MM.1S (cell line): ENCODE measurements around the gene SPAST.
"Not testable (repeated sequence)": the region's sequence is repeated elsewhere in the genome, so short reads cannot be mapped to it uniquely, and the experiment has no call there.

Experiments
- DNase-seq: peaks from one replicate; pipeline ENCODE4 v3.0.0-alpha.2; 2015
- H2AFZ ChIP-seq: fragments of 300-600 bp; sonication (generic); 2 replicates; pipeline ENCODE4 v1.6.0; 2016; ENCODE audit warnings: antibody characterized with exemption, low read length
- H3F3A ChIP-seq: fragments of 300-600 bp; sonication (generic); 2 replicates; pipeline ENCODE4 v1.6.1; 2016; ENCODE audit warnings: mild to moderate bottlenecking, antibody characterized with exemption, low read length, moderate library complexity, mixed read lengths; ENCODE audit not compliant: insufficient read depth
- H3K27ac ChIP-seq: fragments of 300-600 bp; sonication (generic); 2 replicates; pipeline ENCODE4 v1.5.1; 2016; ENCODE audit warnings: mild to moderate bottlenecking, low read length
- H3K27me3 ChIP-seq: fragments of 300-600 bp; sonication (generic); replicated peaks from 2 replicates; pipeline ENCODE4 v1.6.0; 2016; ENCODE audit warnings: low read length; ENCODE audit not compliant: insufficient read depth
- H3K36me3 ChIP-seq: fragments of 300-600 bp; sonication (generic); replicated peaks from 2 replicates; pipeline ENCODE4 v1.6.1; 2016; ENCODE audit warnings: mild to moderate bottlenecking, low read length, mixed read lengths; ENCODE audit not compliant: insufficient read depth
- H3K4me1 ChIP-seq: fragments of 300-600 bp; sonication (generic); 2 replicates; pipeline ENCODE4 v1.6.1; 2016; ENCODE audit warnings: low read length, mixed read lengths
- H3K4me2 ChIP-seq: fragments of 300-600 bp; sonication (generic); 2 replicates; pipeline ENCODE4 v1.6.0; 2016; ENCODE audit warnings: low read depth, low read length
- H3K4me3 ChIP-seq: fragments of 300-600 bp; sonication (generic); 2 replicates; pipeline ENCODE4 v1.5.1; 2016; ENCODE audit warnings: low read length, mixed read lengths
- H3K79me2 ChIP-seq: fragments of 300-600 bp; sonication (generic); 2 replicates; pipeline ENCODE4 v1.6.1; 2016; ENCODE audit warnings: mixed run types, low read length, mixed read lengths
- H3K9ac ChIP-seq: fragments of 300-600 bp; sonication (generic); 2 replicates; pipeline ENCODE4 v1.6.1; 2016; ENCODE audit warnings: low read length, mixed read lengths
- H3K9me2 ChIP-seq: fragments of 300-600 bp; sonication (generic); replicated peaks from 2 replicates; pipeline ENCODE4 v1.6.1; 2016; ENCODE audit warnings: mild to moderate bottlenecking, low read length, mixed read lengths; ENCODE audit not compliant: insufficient read depth
- H3K9me3 ChIP-seq: fragments of 300-600 bp; sonication (generic); replicated peaks from 2 replicates; pipeline ENCODE4 v1.6.1; 2016; ENCODE audit warnings: mild to moderate bottlenecking, low read length, mixed read lengths; ENCODE audit not compliant: insufficient read depth
- H4K20me1 ChIP-seq: fragments of 300-600 bp; sonication (generic); 2 replicates; pipeline ENCODE4 v1.6.1; 2016; ENCODE audit warnings: mild to moderate bottlenecking, low read length, moderate library complexity, mixed read lengths; ENCODE audit not compliant: insufficient read depth
- CTCF ChIP-seq: fragments of 300-600 bp; sonication (generic); IDR thresholded peaks from 2 replicates; pipeline ENCODE4 v1.5.1; 2016; ENCODE audit warnings: antibody characterized with exemption, low read length, mixed read lengths
- EZH2 ChIP-seq: fragments of 300-600 bp; sonication (generic); optimal IDR thresholded peaks from 2 replicates; pipeline ENCODE3; 2017; ENCODE audit warnings: low read depth, mild to moderate bottlenecking, antibody characterized with exemption, low read length, mixed read lengths
- EZH2phosphoT487 ChIP-seq: fragments of 300-600 bp; sonication (generic); IDR thresholded peaks from 2 replicates; pipeline ENCODE4 v1.6.1; 2018; ENCODE audit warnings: antibody characterized with exemption, low read length

Gene SPAST, protein sequence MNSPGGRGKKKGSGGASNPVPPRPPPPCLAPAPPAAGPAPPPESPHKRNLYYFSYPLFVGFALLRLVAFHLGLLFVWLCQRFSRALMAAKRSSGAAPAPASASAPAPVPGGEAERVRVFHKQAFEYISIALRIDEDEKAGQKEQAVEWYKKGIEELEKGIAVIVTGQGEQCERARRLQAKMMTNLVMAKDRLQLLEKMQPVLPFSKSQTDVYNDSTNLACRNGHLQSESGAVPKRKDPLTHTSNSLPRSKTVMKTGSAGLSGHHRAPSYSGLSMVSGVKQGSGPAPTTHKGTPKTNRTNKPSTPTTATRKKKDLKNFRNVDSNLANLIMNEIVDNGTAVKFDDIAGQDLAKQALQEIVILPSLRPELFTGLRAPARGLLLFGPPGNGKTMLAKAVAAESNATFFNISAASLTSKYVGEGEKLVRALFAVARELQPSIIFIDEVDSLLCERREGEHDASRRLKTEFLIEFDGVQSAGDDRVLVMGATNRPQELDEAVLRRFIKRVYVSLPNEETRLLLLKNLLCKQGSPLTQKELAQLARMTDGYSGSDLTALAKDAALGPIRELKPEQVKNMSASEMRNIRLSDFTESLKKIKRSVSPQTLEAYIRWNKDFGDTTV

GRCh38 chr2:32063310-32064020, at the start of gene SPAST:
SPAST (plus strand) TSS chr2:32063556; CDS start chr2:32063832, 276 bp downstream.
- Histone ChIP-seq H3K27ac (peak within 1 kb of the TSS; percentile 70), H3K9me3 (no peaks in the 10 kb centered on the region), H3K9me2 (no peaks in the 10 kb centered on the region), H3K4me1 (peaks cover 7% of the 10 kb centered on the region; the same call in 1 of the 2 replicates), H3K27me3 (no peaks in the 10 kb centered on the region), H3K36me3 (no peaks in the 10 kb centered on the region), H3K79me2 (peaks cover 19% of the 10 kb centered on the region), H3K9ac (peak within 1 kb of the TSS; percentile 80), H2AFZ (peak within 1 kb of the TSS; percentile 100), H4K20me1 (no peaks in the 10 kb centered on the region), H3K4me3 (peak within 1 kb of the TSS; percentile 99), H3K4me2 (peak within 1 kb of the TSS; percentile 90), H3F3A (peaks cover 17% of the 10 kb centered on the region)
- DNase-seq: peak; percentile 97
- peak; percentile 28 for TF ChIP-seq CTCF
- no peak for TF ChIP-seq EZH2
- no peak for TF ChIP-seq EZH2phosphoT487

DNA sequence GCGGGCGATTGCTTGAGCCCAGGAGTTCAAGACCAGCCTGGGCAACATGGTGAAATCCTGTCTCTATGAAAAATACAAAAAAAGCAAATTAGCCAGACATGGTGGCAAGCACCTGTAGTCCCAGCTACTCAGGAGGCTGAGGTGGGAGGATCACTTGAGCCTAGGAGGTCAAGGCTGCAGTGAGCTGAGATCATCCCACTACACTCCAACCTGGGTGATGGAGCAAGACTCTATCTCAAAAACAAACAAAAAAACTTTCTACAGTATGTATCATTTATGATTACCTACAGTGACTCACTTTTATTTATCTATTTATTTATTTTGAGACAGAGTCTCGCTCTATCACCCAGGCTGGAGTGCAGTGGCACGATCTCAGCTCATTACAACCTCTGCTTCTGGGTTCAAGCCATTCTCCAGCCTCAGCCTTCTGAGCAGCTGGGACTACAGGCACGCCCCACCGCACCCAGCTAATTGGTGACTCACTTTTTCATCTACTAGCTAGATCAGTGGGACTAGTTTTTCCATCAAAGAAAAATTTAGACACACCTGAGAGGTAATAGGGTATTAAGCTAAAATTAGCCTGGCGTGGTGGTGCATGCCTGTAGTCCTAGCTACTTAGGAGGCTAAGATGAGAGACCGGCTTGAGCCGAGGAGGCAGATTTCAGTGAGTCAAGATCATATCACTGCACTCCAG, 44.4 kb upstream of the SPAST start:
- not testable (repeated sequence) for H3K27ac ChIP-seq, H3K4me1 ChIP-seq, H3K9me2 ChIP-seq, H3K4me2 ChIP-seq, H3K9me3 ChIP-seq, H3K36me3 ChIP-seq, H2AFZ ChIP-seq, H3F3A ChIP-seq, H4K20me1 ChIP-seq, H3K27me3 ChIP-seq, H3K79me2 ChIP-seq, DNase-seq, H3K4me3 ChIP-seq, H3K9ac ChIP-seq

DNA sequence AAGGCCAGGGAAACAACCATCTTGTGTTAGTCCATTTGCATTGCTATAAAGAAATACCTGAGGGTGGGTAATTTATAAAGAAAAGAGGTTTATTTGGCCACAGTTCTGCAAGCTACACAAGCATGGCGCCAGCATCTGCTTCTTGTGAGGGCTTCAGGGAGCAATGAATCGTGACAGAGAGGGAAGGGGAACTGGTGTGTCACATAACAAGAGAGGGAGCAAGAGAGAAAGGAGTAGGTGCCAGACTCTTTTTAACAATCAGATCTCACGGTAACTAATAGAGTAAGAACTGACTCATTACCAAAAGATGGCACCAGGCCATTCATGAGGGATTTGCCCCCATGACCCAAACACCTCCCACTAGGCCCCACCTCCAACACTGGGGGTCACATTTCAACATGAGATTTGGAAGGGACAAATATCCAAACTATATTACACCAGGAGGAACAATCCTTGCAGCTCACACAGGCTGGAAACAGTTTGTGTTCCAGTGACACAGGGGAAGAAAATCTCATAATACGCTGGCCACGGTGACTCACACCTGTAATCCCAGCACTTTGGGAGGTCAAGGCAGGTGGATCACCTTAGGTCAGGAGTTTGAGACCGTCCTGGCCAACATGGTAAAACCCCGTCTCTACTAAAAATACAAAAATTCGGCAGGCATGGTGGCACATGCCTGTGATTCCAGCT, 29.0 kb upstream of the SPAST start:
- peaks cover 16% of the 10 kb centered on the region for H3K79me2 ChIP-seq
- DNase-seq, H3K9me2 ChIP-seq, H3K9ac ChIP-seq, H3F3A ChIP-seq, H3K27ac ChIP-seq, H3K4me1 ChIP-seq, H3K27me3 ChIP-seq, H3K36me3 ChIP-seq, H4K20me1 ChIP-seq, H3K4me3 ChIP-seq, H3K9me3 ChIP-seq, H3K4me2 ChIP-seq, H2AFZ ChIP-seq: not testable (repeated sequence)
